ENCODE results near the gene SUSD5.
"Not testable (repeated sequence)": the region's sequence is repeated elsewhere in the genome, so short reads cannot be mapped to it uniquely, and the experiment has no call there.

The SUSD5 gene

DNA sequence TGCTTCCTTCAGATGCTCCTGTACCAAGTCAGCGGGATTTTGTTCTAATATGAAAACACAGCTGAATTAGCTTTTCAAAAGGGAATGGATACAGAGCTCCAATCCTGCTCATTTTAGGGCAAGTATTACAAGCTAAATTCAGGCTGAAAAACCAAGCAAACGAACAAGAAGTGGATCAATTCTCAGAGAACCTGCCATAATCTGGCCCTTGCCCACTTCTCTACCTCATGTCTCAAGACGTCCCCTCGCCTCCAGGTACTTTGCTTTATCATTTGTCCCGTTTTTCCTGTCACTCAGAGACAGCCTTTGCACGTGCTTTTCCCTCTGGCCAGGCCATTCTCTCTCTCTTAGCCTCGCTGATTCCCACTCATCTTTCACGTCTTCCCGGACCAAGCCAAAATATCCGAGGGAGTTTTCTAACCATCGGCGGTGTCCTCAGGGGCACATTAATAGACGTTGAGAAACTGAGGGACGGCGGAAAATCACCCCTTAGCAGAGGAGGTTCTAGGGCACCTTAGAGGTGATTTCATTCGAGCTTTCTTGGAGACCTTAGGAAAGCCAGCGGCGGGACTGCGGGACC lies 654 bp downstream of the SUSD5 start:
- H3K27ac Mint-ChIP-seq: no peak overlapping the region
- H3K9me3 Mint-ChIP-seq: no peaks in the 10 kb centered on the region
- H3K4me1 Mint-ChIP-seq: peaks cover 6% of the 10 kb centered on the region
- no peak for ATAC-seq
- peaks cover 44% of the 10 kb centered on the region for H3K27me3 Mint-ChIP-seq
- no peaks in the 10 kb centered on the region for H3K36me3 Mint-ChIP-seq (ENCODE audit: low read depth)
- DNase-seq: no peak
- H3K4me3 Mint-ChIP-seq: peak overlapping the region; percentile 6

DNA sequence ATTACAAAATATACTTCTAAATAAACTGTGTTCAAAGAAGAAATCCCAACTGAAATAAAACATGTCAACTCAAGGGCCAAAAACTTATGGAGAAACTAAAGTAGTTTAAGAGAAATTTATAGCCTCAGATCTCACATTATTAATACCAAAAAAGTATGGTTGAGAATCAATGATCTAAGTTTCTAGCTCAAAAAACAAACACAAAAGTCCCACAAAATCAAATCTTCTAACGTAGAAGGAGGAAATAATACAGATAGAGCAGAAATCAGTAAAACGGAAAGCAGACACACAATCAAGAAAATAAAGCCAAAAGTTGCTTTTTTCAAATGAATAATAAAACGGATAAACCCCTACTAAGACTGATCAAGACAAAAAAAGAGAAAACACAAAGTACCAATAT lies 2.9 kb downstream of the SUSD5 start:
- Mint-ChIP-seq H3K27ac (no peak overlapping the region), H3K27me3 (peaks cover 46% of the 10 kb centered on the region), H3K4me3 (no peak overlapping the region), H3K4me1 (peaks cover 6% of the 10 kb centered on the region), H3K9me3 (no peaks in the 10 kb centered on the region), H3K36me3 (ENCODE audit: low read depth) (no peaks in the 10 kb centered on the region)
- no peak for ATAC-seq
- no peak for DNase-seq

DNA sequence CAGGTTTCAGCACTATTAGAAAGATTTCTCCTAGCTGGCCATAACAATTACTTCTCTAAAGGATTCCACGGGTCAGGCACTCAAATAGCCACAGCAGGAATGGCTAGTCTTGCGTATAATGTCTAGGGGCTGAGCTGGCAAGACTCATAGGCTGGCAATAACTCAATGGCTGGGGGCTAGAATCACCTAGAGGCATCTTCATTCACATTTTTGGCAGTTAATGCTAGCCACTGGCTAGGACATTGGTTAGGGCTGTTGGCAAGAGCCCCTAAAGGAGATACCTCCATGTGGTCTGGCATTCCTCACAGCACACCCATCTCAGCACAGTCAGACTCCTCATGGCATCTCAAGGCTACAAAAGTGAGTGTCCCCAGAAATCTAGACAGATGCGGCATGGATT lies 6.2 kb downstream of the SUSD5 start:
- no peak overlapping the region for H3K4me3 Mint-ChIP-seq
- no peak for DNase-seq
- H3K36me3 Mint-ChIP-seq (ENCODE audit: low read depth): no peaks in the 10 kb centered on the region
- no peak for ATAC-seq
- no peak overlapping the region for H3K27ac Mint-ChIP-seq
- no peaks in the 10 kb centered on the region for H3K4me1 Mint-ChIP-seq
- peaks cover 37% of the 10 kb centered on the region for H3K27me3 Mint-ChIP-seq
- peaks cover 17% of the 10 kb centered on the region for H3K9me3 Mint-ChIP-seq

DNA sequence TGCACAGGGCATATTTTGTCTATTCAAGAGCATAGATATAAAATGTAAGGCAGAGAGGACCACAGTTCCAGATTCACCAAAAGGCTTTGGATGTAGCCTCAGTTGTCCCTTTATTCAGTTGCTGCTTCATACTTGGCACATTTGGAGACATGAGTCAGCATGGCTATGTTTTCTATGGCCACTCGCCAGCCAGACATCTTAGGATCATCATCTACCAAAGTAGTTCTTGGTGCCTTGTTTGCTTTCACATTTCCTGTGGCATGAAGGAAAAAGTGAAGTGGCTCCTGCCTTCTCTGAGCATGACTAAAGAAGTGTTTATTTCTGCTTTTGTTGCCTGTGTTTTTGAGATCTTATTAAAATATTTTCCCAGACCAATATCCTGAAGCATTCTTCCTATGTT lies 7.2 kb downstream of the SUSD5 start:
- DNase-seq: no peak
- H3K36me3 Mint-ChIP-seq (ENCODE audit: low read depth): no peaks in the 10 kb centered on the region
- H3K4me1 Mint-ChIP-seq: no peaks in the 10 kb centered on the region
- H3K27me3 Mint-ChIP-seq: peaks cover 28% of the 10 kb centered on the region
- no peak for ATAC-seq
- H3K27ac Mint-ChIP-seq: no peak overlapping the region
- H3K9me3 Mint-ChIP-seq: peaks cover 17% of the 10 kb centered on the region
- H3K4me3 Mint-ChIP-seq: no peak overlapping the region

DNA sequence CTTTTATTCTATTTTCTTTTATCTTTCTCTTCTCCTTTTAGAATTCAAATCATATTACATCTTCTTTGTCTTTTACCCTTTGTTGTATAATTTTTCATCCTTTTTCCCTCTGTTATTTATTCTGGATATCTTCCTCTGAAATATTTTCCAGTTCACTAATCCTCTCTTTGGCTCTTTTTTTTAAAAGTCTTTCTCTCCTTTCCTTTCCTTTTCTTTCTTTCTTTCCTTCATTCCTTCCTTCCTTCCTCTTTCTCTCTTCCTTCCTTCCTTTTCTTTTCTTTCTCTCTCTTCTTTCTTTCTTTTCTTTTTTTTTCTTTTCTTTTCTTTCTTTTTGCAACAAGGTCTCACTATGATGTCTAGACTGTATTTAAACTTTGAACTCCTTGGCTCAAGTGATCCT lies 9.3 kb downstream of the SUSD5 start:
- ATAC-seq (no peak), DNase-seq (no peak)
- H3K36me3 Mint-ChIP-seq (ENCODE audit: low read depth): no peaks in the 10 kb centered on the region
- H3K4me3 Mint-ChIP-seq: no peak overlapping the region
- no peak overlapping the region for H3K27ac Mint-ChIP-seq
- peaks cover 18% of the 10 kb centered on the region for H3K27me3 Mint-ChIP-seq
- H3K4me1 Mint-ChIP-seq: no peaks in the 10 kb centered on the region
- peaks cover 17% of the 10 kb centered on the region for H3K9me3 Mint-ChIP-seq

DNA sequence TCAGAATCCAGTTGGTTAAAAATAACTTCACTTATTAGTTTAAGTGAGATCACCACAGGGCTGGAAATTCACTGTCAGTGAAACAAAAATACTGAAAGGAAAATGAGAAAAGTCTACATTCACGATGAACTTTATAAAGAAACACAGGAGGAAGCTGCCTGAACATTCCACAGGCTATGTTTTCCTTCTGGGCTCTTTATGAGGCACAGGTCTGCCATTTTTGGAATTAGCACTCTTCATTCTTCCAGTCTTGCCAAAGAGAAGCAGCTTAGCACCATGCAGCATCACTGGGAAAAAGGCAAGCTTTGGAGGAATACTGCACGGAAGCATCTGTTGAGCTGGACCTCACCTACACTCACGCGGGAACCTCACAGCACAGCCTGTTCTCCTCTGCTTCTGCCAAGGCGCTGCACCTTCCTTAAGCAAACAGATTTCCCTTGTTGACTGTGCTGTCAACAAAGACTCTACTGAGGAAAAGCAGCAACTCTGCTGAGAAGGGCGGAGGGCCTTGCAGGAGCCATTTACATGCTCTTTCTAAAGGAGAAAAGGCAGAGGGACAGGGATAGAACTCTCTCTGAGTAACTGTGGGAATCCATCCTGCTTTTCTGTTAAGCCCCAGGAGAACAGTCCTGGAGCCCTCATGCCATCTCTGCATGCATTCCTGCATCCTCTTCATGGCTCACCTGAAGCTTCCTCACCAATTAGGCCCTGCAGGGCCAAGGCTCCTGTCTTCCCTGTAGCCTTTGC lies 15.7 kb downstream of the SUSD5 start:
- ATAC-seq (no peak), DNase-seq (no peak)
- Mint-ChIP-seq H3K27ac (no peak overlapping the region), H3K27me3 (peaks cover 2% of the 10 kb centered on the region), H3K4me3 (no peak overlapping the region), H3K9me3 (no peaks in the 10 kb centered on the region), H3K4me1 (no peaks in the 10 kb centered on the region), H3K36me3 (ENCODE audit: low read depth) (no peaks in the 10 kb centered on the region)

DNA sequence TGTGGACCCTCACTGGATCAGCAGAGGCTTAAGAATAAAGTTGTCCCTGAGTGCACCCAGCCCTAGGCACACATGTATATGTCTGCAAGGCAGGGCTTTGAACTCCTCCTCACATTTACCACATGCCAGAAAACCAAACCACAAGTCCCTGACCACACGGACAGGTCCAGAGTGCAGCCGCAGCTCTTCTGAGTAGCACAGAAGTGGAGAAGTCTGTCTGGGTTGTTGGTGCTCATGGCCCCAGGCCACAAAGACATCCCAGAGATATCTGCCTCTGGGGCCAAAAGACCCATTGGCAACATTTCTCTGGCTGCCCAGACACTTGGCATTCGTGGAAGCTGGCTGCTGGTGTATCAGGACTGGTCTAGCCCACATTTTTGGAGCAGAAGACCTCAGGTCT lies 17.4 kb downstream of the SUSD5 start:
- Mint-ChIP-seq H3K4me3 (no peak overlapping the region), H3K9me3 (no peaks in the 10 kb centered on the region), H3K4me1 (no peaks in the 10 kb centered on the region), H3K27me3 (peaks cover 2% of the 10 kb centered on the region), H3K27ac (no peak overlapping the region), H3K36me3 (ENCODE audit: low read depth) (no peaks in the 10 kb centered on the region)
- DNase-seq (no peak), ATAC-seq (no peak)

DNA sequence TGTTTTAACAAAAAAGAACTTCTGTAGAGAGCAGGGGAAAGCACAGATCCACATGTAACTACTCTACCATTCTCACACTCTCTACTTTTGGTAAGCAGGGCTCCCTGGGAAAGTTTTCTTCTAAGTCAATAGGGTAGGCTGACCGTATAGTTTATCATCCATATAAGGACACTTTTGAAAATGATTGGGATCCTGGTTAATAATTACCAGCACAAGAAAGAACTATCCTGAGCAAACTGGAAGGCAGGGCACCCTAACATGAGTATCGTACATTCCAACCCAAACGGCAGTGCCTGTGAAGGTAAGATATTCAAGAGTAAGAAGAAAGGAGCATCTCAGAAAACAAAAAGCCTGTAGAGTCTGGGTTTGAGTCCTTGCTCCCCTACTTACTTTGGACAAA lies 22.1 kb downstream of the SUSD5 start:
- peaks cover 3% of the 10 kb centered on the region for H3K27me3 Mint-ChIP-seq
- no peaks in the 10 kb centered on the region for H3K9me3 Mint-ChIP-seq
- H3K4me3 Mint-ChIP-seq: no peak overlapping the region
- H3K27ac Mint-ChIP-seq: no peak overlapping the region
- DNase-seq (no peak), ATAC-seq (no peak)
- H3K4me1 Mint-ChIP-seq: no peaks in the 10 kb centered on the region
- no peaks in the 10 kb centered on the region for H3K36me3 Mint-ChIP-seq (ENCODE audit: low read depth)

DNA sequence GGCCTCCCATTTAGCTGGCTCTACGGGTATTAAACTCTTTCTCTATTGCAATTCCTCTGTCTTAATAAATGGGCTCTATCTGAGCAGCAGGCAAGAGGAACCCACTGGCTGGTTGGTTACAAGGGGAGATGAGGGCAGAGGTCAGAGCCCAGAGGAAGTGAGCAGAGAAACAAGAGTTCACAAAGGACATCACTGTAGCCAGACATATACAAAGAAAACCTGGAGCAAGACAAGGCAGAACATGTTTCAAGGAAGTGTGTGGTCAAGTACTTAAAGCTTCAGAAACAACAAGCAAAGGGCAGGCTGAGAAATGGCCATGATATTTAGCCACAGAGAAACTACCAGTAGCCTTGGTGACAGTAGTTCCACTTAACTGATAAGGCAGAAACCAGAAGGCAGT lies 24.3 kb downstream of the SUSD5 start:
- Mint-ChIP-seq H3K4me1 (no peaks in the 10 kb centered on the region), H3K9me3 (no peaks in the 10 kb centered on the region), H3K4me3 (no peak overlapping the region), H3K27ac (no peak overlapping the region), H3K36me3 (ENCODE audit: low read depth) (no peaks in the 10 kb centered on the region), H3K27me3 (peaks cover 3% of the 10 kb centered on the region)
- no peak for DNase-seq
- ATAC-seq: no peak

DNA sequence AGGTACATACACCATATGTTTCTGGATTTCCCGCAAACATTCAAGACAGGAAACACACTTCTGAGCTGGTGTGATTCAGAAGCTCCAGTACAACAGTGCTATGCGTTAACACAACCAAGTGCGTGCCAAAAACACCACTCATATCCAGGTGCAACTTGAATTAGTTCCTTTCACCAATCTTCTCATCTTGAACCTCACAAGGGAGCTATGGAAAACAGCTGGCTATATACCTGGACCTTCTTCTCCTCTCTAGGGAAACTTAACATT lies 31.3 kb downstream of the SUSD5 start:
- peaks cover 5% of the 10 kb centered on the region for H3K9me3 Mint-ChIP-seq
- H3K27me3 Mint-ChIP-seq: peaks cover 7% of the 10 kb centered on the region
- ATAC-seq: no peak
- H3K4me1 Mint-ChIP-seq: no peaks in the 10 kb centered on the region
- H3K27ac Mint-ChIP-seq: no peak overlapping the region
- H3K36me3 Mint-ChIP-seq (ENCODE audit: low read depth): no peaks in the 10 kb centered on the region
- DNase-seq: no peak
- no peak overlapping the region for H3K4me3 Mint-ChIP-seq

DNA sequence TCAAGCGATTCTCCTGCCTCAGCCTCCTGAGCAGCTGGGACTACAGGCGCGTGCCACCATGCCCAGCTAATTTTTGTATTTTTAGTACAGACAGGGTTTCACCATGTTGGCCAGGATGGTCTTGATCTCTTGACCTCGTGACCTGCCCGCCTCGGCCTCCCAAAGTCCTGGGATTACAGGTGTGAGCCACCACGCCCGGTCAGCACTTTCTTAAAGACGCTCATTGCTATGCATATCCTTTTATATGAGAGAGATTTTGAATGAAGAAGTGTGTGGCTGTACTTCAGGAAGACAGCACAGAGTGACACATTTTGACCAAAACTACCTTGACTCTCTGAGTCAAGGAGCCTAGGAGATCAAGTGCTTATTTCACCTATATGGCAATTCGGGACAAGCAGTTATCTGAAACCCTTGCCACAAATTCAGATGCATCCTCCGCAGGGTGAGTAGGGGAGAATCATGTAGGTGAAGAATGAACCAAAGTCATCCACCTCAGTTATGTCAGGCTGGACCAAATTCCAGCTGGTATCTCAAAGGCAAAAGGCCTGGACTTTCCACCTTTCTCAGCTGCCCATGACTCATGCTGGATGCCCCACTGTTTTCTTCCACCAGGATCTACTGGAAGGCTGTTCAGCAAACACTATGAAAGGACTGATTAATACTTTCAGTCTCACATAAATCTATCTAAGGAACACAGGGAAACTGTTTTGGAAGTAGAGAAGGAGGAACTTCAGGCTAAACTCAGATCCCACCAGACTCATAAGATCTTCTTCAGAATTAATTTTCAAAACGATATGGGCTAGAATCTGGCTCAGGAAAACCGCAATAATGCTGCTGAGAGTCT lies 31.9 kb downstream of the SUSD5 start:
- Mint-ChIP-seq H3K27ac (no peak overlapping the region), H3K9me3 (peaks cover 5% of the 10 kb centered on the region), H3K4me3 (no peak overlapping the region), H3K36me3 (ENCODE audit: low read depth) (no peaks in the 10 kb centered on the region), H3K27me3 (peaks cover 7% of the 10 kb centered on the region), H3K4me1 (no peaks in the 10 kb centered on the region)
- no peak for ATAC-seq
- no peak for DNase-seq

DNA sequence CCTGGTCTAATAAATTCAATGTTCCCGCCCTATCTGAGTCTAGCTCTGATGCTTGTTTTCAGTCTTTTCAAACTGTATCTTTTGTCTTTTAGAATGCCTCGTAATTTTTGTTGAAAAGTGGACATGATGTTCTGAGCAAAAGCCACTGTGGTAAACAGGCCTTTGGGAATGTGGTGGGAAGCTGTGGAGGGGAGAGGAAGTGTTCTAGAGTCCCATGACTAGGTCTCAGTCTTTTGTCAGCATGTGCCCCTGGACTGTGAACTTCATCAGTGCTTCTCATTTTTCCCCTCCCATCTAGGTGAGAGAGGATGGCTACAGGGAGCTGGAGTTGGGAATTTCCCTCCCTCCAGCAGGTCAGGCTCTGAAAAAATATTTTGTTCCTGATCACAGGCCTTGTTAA lies 33.7 kb downstream of the SUSD5 start:
- H3K36me3 Mint-ChIP-seq (ENCODE audit: low read depth): no peaks in the 10 kb centered on the region
- ATAC-seq: no peak
- no peak overlapping the region for H3K4me3 Mint-ChIP-seq
- H3K27me3 Mint-ChIP-seq: peaks cover 7% of the 10 kb centered on the region
- no peak for DNase-seq
- H3K4me1 Mint-ChIP-seq: no peaks in the 10 kb centered on the region
- peaks cover 5% of the 10 kb centered on the region for H3K9me3 Mint-ChIP-seq
- no peak overlapping the region for H3K27ac Mint-ChIP-seq

DNA sequence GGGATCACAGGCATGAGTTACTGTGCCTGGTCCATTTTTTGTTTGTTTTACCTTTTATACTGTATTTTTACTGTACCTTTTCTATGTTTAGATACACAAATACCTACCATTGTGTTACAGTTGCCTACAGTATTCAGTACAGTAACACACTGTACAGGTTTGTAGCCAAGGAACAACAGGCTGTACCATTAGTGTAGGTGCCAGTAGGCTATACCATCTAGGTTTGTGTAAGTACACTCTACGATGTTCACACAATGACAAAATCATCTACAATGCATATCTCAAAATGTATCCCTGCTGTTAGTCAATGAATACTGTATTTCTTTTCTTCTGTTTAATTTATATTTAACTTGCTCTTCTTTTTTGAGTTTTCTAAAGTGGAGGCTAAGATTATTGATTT lies 37.0 kb downstream of the SUSD5 start:
- not testable (repeated sequence) for DNase-seq; H3K9me3 Mint-ChIP-seq; H3K27me3 Mint-ChIP-seq; H3K4me1 Mint-ChIP-seq; H3K27ac Mint-ChIP-seq; H3K4me3 Mint-ChIP-seq; H3K36me3 Mint-ChIP-seq (ENCODE audit: low read depth); ATAC-seq

DNA sequence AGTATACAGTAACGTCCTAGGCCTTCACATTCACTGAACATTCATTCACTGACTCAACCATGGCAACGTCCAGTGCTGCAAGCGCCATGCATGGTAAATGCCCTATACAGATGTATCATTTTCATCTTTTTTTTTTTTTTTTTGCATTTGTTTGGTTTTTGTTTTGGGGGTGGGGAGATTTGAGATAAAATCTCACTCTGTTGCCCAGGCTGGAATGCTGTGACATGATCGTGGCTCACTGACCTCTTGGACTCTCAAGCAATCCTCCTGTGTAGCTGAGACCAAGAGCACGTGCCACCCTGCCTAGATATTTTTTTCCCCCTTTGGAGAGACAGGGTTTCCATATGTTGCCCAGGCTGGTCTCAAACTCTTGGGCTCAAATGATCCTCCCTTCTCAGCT lies 37.4 kb downstream of the SUSD5 start:
- DNase-seq (no peak), ATAC-seq (no peak)
- Mint-ChIP-seq H3K4me3 (no peak overlapping the region), H3K9me3 (peaks cover 5% of the 10 kb centered on the region), H3K27ac (no peak overlapping the region), H3K4me1 (no peaks in the 10 kb centered on the region), H3K36me3 (ENCODE audit: low read depth) (no peaks in the 10 kb centered on the region), H3K27me3 (no peaks in the 10 kb centered on the region)

DNA sequence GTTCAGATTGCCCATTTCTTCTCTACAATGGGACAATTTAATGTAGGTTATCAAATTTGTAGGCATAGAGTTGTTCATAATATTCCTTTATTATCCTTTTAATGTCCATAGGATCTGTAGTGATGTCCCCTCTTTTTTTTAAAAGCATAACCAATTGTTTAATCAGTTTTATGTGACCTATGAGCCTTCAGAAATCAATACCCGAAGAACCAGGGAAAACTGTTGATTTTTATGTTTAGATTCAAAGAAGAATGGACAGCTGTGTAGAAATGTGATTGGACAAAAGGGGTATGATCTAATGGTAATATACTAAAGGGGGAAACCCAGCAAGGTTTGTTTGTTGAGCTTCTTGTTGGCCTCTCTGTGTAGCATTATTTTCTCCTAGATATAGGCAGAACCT lies 39.5 kb downstream of the SUSD5 start:
- no peaks in the 10 kb centered on the region for H3K27me3 Mint-ChIP-seq
- H3K27ac Mint-ChIP-seq: no peak overlapping the region
- H3K9me3 Mint-ChIP-seq: peaks cover 5% of the 10 kb centered on the region
- ATAC-seq (no peak), DNase-seq (no peak)
- H3K36me3 Mint-ChIP-seq (ENCODE audit: low read depth): no peaks in the 10 kb centered on the region
- no peaks in the 10 kb centered on the region for H3K4me1 Mint-ChIP-seq
- H3K4me3 Mint-ChIP-seq: no peak overlapping the region
